NT2/D1 (cell line): ENCODE measurements around the gene CDC42EP4.
"Not testable (repeated sequence)": the region's sequence is repeated elsewhere in the genome, so short reads cannot be mapped to it uniquely, and the experiment has no call there.

ENCODE experiments used
- SUZ12 ChIP-seq: IDR thresholded peaks from 2 replicates; pipeline ENCODE4 v1.6.1; 2011; ENCODE audit not compliant: insufficient read length, insufficient read depth; ENCODE audit errors: extremely low read depth
- YY1 ChIP-seq: IDR thresholded peaks from 2 replicates; pipeline ENCODE4 v1.6.1; 2011; ENCODE audit not compliant: insufficient read length, insufficient read depth
- ZNF274 ChIP-seq: IDR thresholded peaks from 2 replicates; pipeline ENCODE4 v1.6.1; 2011; ENCODE audit warnings: mild to moderate bottlenecking, low read depth, low read length

- not testable (repeated sequence) for TF ChIP-seq SUZ12, ZNF274, YY1
Measured at GRCh38 chr17:73333445-73333844, 21.6 kb upstream of the CDC42EP4 start.
